Hepatocyte (in vitro differentiated cells): ENCODE measurements around the gene UBA1. TPM values are rescaled to one million over a fixed set of nuclear protein-coding genes. Genes with fewer than 3 reads are reported as not detected.
A peak's percentile ranks its signal among the peaks of the same experiment; 100 is the strongest.

ENCODE experiments used
- DNase-seq: peaks from one replicate; pipeline ENCODE4 v3.0.0-alpha.2; 2016; ENCODE audit warnings: low spot score
- H2AFZ ChIP-seq: fragments of 200-600 bp; sonication (generic); 2 replicates; pipeline ENCODE4 v1.6.0; 2016; ENCODE audit warnings: antibody characterized with exemption, mild to moderate bottlenecking
- H3K27ac ChIP-seq: fragments of 200-600 bp; sonication (generic); 2 replicates; pipeline ENCODE4 v1.5.1; 2016; ENCODE audit warnings: mild to moderate bottlenecking
- H3K27me3 ChIP-seq: fragments of 200-600 bp; sonication (generic); 2 replicates; pipeline ENCODE4 v1.6.1; 2016
- H3K36me3 ChIP-seq: fragments of 200-600 bp; sonication (generic); replicated peaks from 2 replicates; pipeline ENCODE4 v1.5.1; 2016; ENCODE audit warnings: low read depth; ENCODE audit not compliant: insufficient read depth
- H3K4me1 ChIP-seq: fragments of 200-600 bp; sonication (generic); 2 replicates; pipeline ENCODE4 v1.5.1; 2016; ENCODE audit warnings: mild to moderate bottlenecking, moderate library complexity; ENCODE audit not compliant: insufficient read depth
- H3K4me2 ChIP-seq: fragments of 200-600 bp; sonication (generic); 2 replicates; pipeline ENCODE4 v1.6.0; 2016
- H3K4me3 ChIP-seq: fragments of 200-600 bp; sonication (generic); 2 replicates; pipeline ENCODE4 v1.5.1; 2016; ENCODE audit warnings: mild to moderate bottlenecking
- H3K79me2 ChIP-seq: fragments of 200-600 bp; sonication (generic); 2 replicates; pipeline ENCODE4 v1.6.0; 2017; ENCODE audit warnings: mild to moderate bottlenecking
- H3K9me2 ChIP-seq: fragments of 200-600 bp; sonication (generic); replicated peaks from 2 replicates; pipeline ENCODE4 v1.6.0; 2017; ENCODE audit warnings: mild to moderate bottlenecking; ENCODE audit not compliant: insufficient read depth
- H3K9me3 ChIP-seq: fragments of 200-600 bp; sonication (generic); 2 replicates; pipeline ENCODE4 v1.5.1; 2016; ENCODE audit warnings: low read depth, mild to moderate bottlenecking
- H4K20me1 ChIP-seq: fragments of 200-600 bp; sonication (generic); 2 replicates; pipeline ENCODE4 v1.6.0; 2016; ENCODE audit warnings: mild to moderate bottlenecking; ENCODE audit not compliant: insufficient read depth, poor library complexity, severe bottlenecking
- CTCF ChIP-seq: fragments of 200-600 bp; sonication (generic); IDR thresholded peaks from 2 replicates; pipeline ENCODE4 v1.5.1; 2016; ENCODE audit warnings: antibody characterized with exemption, mild to moderate bottlenecking; ENCODE audit not compliant: poor library complexity
- EZH2 ChIP-seq: fragments of 200-600 bp; sonication (generic); IDR thresholded peaks from 2 replicates; pipeline ENCODE4 v1.6.1; 2016; ENCODE audit warnings: antibody characterized with exemption, mild to moderate bottlenecking, borderline replicate concordance
- EZH2phosphoT487 ChIP-seq: fragments of 200-600 bp; sonication (generic); IDR thresholded peaks from one replicate; pipeline ENCODE4 v1.6.1; 2018; ENCODE audit warnings: antibody characterized with exemption, mild to moderate bottlenecking, low read depth, moderate library complexity; ENCODE audit not compliant: unreplicated experiment, severe bottlenecking
- WGBS: methylation state at CpG from one replicate; pipeline ENCODE4 v1.1.6; 2016; ENCODE audit warnings: low lambda C conversion rate; ENCODE audit errors: missing lambda C conversion rate; 5-methylcytosine and 5-hydroxymethylcytosine counted together
- polyA plus RNA-seq: library from polyadenylated mRNA; unstranded; fragments of >200 nt; fragmentation: Nextera tagmentation; extraction: Ambion mirVana; gene quantifications from 2 replicates; pipeline ENCODE4 v1.2.1, GENCODE V29; 2016
- total RNA-seq: library from RNA; depleted of rRNA; stranded (reverse); fragments of >200 nt; gene quantifications from 2 replicates; pipeline ENCODE4 v1.2.3, GENCODE V29; 2014

The UBA1 gene
- total and polyA plus RNA-seq, 2 experiments from 2014 or later: 236 to 253 TPM

GRCh38 chrX:47216393-47216925, 22.8 kb downstream of the UBA1 start:
- peak overlapping the region; percentile 70 for H3K4me2 ChIP-seq
- peaks cover 29% of the 10 kb centered on the region for H3K79me2 ChIP-seq
- no peak overlapping the region for H2AFZ ChIP-seq
- peaks cover 25% of the 10 kb centered on the region for H4K20me1 ChIP-seq
- H3K9me3 ChIP-seq: no peaks in the 10 kb centered on the region
- no peaks in the 10 kb centered on the region for H3K9me2 ChIP-seq
- H3K27me3 ChIP-seq: no peaks in the 10 kb centered on the region
- H3K4me1 ChIP-seq: peaks cover 25% of the 10 kb centered on the region
- no peak for DNase-seq
- TF ChIP-seq EZH2: no peak
- no peak for TF ChIP-seq EZH2phosphoT487
- no peak for TF ChIP-seq CTCF
- H3K27ac ChIP-seq: peak overlapping the region; percentile 90
- H3K4me3 ChIP-seq: no peak overlapping the region
- 82% methylated on average over 8 of the region's 8 CpGs for WGBS
- no peaks in the 10 kb centered on the region for H3K36me3 ChIP-seq

GRCh38 chrX:47217121-47217851, 23.7 kb downstream of the UBA1 start:
- Histone ChIP-seq H3K9me2 (no peaks in the 10 kb centered on the region), H3K4me1 (peaks cover 25% of the 10 kb centered on the region), H3K27me3 (no peaks in the 10 kb centered on the region), H3K27ac (peak overlapping the region; percentile 90), H3K36me3 (no peaks in the 10 kb centered on the region), H3K9me3 (no peaks in the 10 kb centered on the region), H2AFZ (no peak overlapping the region), H3K4me2 (peak overlapping the region; percentile 70), H4K20me1 (peaks cover 33% of the 10 kb centered on the region), H3K4me3 (no peak overlapping the region), H3K79me2 (peaks cover 37% of the 10 kb centered on the region)
- TF ChIP-seq CTCF (no peak), EZH2phosphoT487 (no peak), EZH2 (no peak)
- 8% methylated on average over 22 of the region's 22 CpGs for WGBS
- peak; percentile 82 for DNase-seq

- peak overlapping the region; percentile 99 for H3K27ac ChIP-seq
- no peaks in the 10 kb centered on the region for H3K36me3 ChIP-seq
- DNase-seq: peak; percentile 100
- no peaks in the 10 kb centered on the region for H3K9me2 ChIP-seq
- TF ChIP-seq EZH2phosphoT487 (no peak), CTCF (no peak), EZH2 (no peak)
- peaks cover 42% of the 10 kb centered on the region for H3K79me2 ChIP-seq
- no peaks in the 10 kb centered on the region for H3K9me3 ChIP-seq
- peak overlapping the region; percentile 56 for H3K4me3 ChIP-seq
- H3K4me1 ChIP-seq: peaks cover 25% of the 10 kb centered on the region
- 1% methylated on average over 30 of the region's 31 CpGs for WGBS
- peaks cover 36% of the 10 kb centered on the region for H4K20me1 ChIP-seq
- peak overlapping the region; percentile 97 for H3K4me2 ChIP-seq
- no peaks in the 10 kb centered on the region for H3K27me3 ChIP-seq
- peak overlapping the region; percentile 14 for H2AFZ ChIP-seq
Measured at GRCh38 chrX:47217852-47218279, 24.2 kb downstream of the UBA1 start.
